H1 (cell line): ENCODE results near the gene ABHD13. TPM values are rescaled to one million over a fixed set of nuclear protein-coding genes. Genes with fewer than 3 reads are reported as not detected.

Source experiments
- CTCF ChIA-PET: fragments of 300-600 bp; sonication (Branson Sonifier 250); formaldehyde crosslinking; loops from one replicate; lab custom pipeline; 2021; ENCODE audit not compliant: partially characterized antibody; lab: Charles Lee
- POLR2A ChIA-PET: fragments of 300-600 bp; sonication (Branson Sonifier 250); formaldehyde crosslinking; loops from one replicate; lab custom pipeline; 2021; ENCODE audit warnings: inconsistent platforms; ENCODE audit not compliant: partially characterized antibody; lab: Charles Lee
- DNase-seq, 2 experiments: peaks; one replicate each; pipeline versions ENCODE4 v3.0.0 to v3.0.0-alpha.2; 2010 to 2022; ENCODE audit warnings: low spot score in 2 of 2, low read depth in 1 of 2, mixed read lengths in 1 of 2
- FAIRE-seq: peaks from 2 replicates; lab custom pipeline; 2011; peaks lifted over from hg19 to GRCh38; lab: Jason Lieb, UNC
- H2AFZ ChIP-seq: 2 replicates; pipeline ENCODE4 v1.8.1; 2012; ENCODE audit warnings: low read length, inconsistent platforms
- H2AK5ac ChIP-seq: 2 replicates; pipeline ENCODE4 v1.6.1; 2013; ENCODE audit warnings: low read depth, low read length
- H2BK120ac ChIP-seq: replicated peaks from 2 replicates; pipeline ENCODE3; 2013; ENCODE audit warnings: low read depth, low read length, inconsistent platforms
- H2BK12ac ChIP-seq: 2 replicates; pipeline ENCODE4 v1.6.1; 2013; ENCODE audit warnings: low read depth, low read length
- H2BK15ac ChIP-seq: 2 replicates; pipeline ENCODE4 v1.6.1; 2013; ENCODE audit warnings: low read length
- H2BK20ac ChIP-seq: 2 replicates; pipeline ENCODE4 v1.6.1; 2013; ENCODE audit warnings: low read length
- H2BK5ac ChIP-seq: 2 replicates; pipeline ENCODE4 v1.6.1; 2013; ENCODE audit warnings: low read depth, low read length
- H3K14ac ChIP-seq: 2 replicates; pipeline ENCODE4 v1.6.1; 2013; ENCODE audit warnings: inconsistent platforms; ENCODE audit not compliant: insufficient read length
- H3K18ac ChIP-seq: 2 replicates; pipeline ENCODE4 v1.6.1; 2013; ENCODE audit warnings: low read length; ENCODE audit errors: extremely low read depth
- H3K23ac ChIP-seq: 2 replicates; pipeline ENCODE4 v1.6.1; 2013; ENCODE audit warnings: inconsistent platforms; ENCODE audit not compliant: insufficient read length
- H3K23me2 ChIP-seq: 2 replicates; pipeline ENCODE4 v1.6.1; 2013; ENCODE audit warnings: low read depth, low read length
- H3K27ac ChIP-seq: 2 replicates; pipeline ENCODE4 v1.6.1; 2011; ENCODE audit warnings: low read depth, low read length, inconsistent platforms
- H3K27me3 ChIP-seq, 4 experiments: replicated peaks in 1 of 4; 1 replicate in 1 of 4; 2 replicates in 3 of 4; pipeline versions ENCODE4 v1.6.1 to v1.8.1; 2011 to 2013; ENCODE audit warnings: low read length in 3 of 4, mild to moderate bottlenecking in 3 of 4, inconsistent platforms in 2 of 4, mixed read lengths in 2 of 4, moderate library complexity in 1 of 4; ENCODE audit not compliant: control insufficient read depth in 3 of 4, insufficient read depth in 3 of 4; ENCODE audit errors: extremely low read depth in 1 of 4
- H3K36me3 ChIP-seq, 4 experiments: 2 replicates each; pipeline versions ENCODE4 v1.6.1 to v1.8.1; 2011 to 2013; ENCODE audit warnings: mild to moderate bottlenecking in 4 of 4, low read length in 3 of 4, moderate library complexity in 2 of 4, control low read depth in 1 of 4, inconsistent platforms in 1 of 4; ENCODE audit not compliant: insufficient read depth in 4 of 4, control insufficient read depth in 2 of 4
- H3K4ac ChIP-seq: replicated peaks from 2 replicates; pipeline ENCODE3; 2013; ENCODE audit warnings: low read length, low read depth, mixed read lengths, inconsistent platforms; ENCODE audit not compliant: insufficient read length
- H3K4me1 ChIP-seq, 4 experiments: replicated peaks in 1 of 4; 1 replicate in 1 of 4; 2 replicates in 3 of 4; pipeline versions ENCODE4 v1.6.1 to v1.8.1; 2011 to 2013; ENCODE audit warnings: low read length in 3 of 4, inconsistent platforms in 2 of 4, mixed read lengths in 1 of 4; ENCODE audit not compliant: insufficient read depth in 4 of 4, control insufficient read depth in 3 of 4
- H3K4me2 ChIP-seq, 2 experiments: 2 replicates each; pipeline versions ENCODE4 v1.6.1 to v1.8.1; 2011 to 2013; ENCODE audit warnings: low read depth in 2 of 2, low read length in 2 of 2, control low read depth in 1 of 2, inconsistent platforms in 1 of 2, mild to moderate bottlenecking in 1 of 2; ENCODE audit not compliant: insufficient read depth in 1 of 2
- H3K4me3 ChIP-seq, 4 experiments: fragments of 200-600, 300-600 bp in 1 of 4; sonication (generic), shearing (Covaris generic), sonication (Bioruptor Twin) in 1 of 4; 2 replicates each; pipeline versions ENCODE4 v1.5.1 to v1.8.1; 2011 to 2016; ENCODE audit warnings: low read length in 4 of 4, low read depth in 3 of 4, control low read depth in 2 of 4, inconsistent platforms in 2 of 4, mild to moderate bottlenecking in 2 of 4, mixed read lengths in 1 of 4, moderate library complexity in 1 of 4; ENCODE audit not compliant: insufficient read depth in 2 of 4; ENCODE audit errors: extremely low read depth in 1 of 4
- H3K56ac ChIP-seq: replicated peaks from 2 replicates; pipeline ENCODE3; 2013; ENCODE audit warnings: low read depth, mild to moderate bottlenecking, mixed read lengths, low read length, inconsistent platforms; ENCODE audit not compliant: insufficient read length
- H3K79me1 ChIP-seq: 2 replicates; pipeline ENCODE4 v1.6.1; 2013; ENCODE audit warnings: low read depth, low read length, control low read depth
- H3K79me2 ChIP-seq, 2 experiments: 2 replicates each; pipeline versions ENCODE4 v1.6.1 to v1.8.1; 2012 to 2013; ENCODE audit warnings: low read length in 2 of 2, mild to moderate bottlenecking in 2 of 2, inconsistent platforms in 1 of 2; ENCODE audit not compliant: insufficient read depth in 2 of 2, control insufficient read depth in 1 of 2
- H3K9ac ChIP-seq, 4 experiments: replicated peaks in 1 of 4; 1 replicate in 1 of 4; 2 replicates in 3 of 4; pipeline versions ENCODE4 v1.6.1 to v1.8.1; 2011 to 2013; ENCODE audit warnings: low read depth in 3 of 4, low read length in 3 of 4, control low read depth in 2 of 4, mild to moderate bottlenecking in 2 of 4, moderate library complexity in 2 of 4, inconsistent platforms in 1 of 4; ENCODE audit errors: extremely low read depth in 1 of 4
- H3K9me3 ChIP-seq, 2 experiments: 2 replicates each; pipeline versions ENCODE4 v1.6.1 to v1.8.1; 2012 to 2013; ENCODE audit warnings: mild to moderate bottlenecking in 2 of 2, moderate library complexity in 2 of 2, control low read depth in 1 of 2, inconsistent platforms in 1 of 2, low read depth in 1 of 2, low read length in 1 of 2, mixed read lengths in 1 of 2; ENCODE audit not compliant: insufficient read depth in 2 of 2
- H4K20me1 ChIP-seq, 2 experiments: replicated peaks in 1 of 2; 2 replicates each; pipeline versions ENCODE3 to v1.8.1; 2011 to 2013; ENCODE audit warnings: inconsistent platforms in 2 of 2, low read length in 2 of 2, mild to moderate bottlenecking in 1 of 2; ENCODE audit not compliant: insufficient read depth in 2 of 2, control insufficient read depth in 1 of 2
- H4K5ac ChIP-seq: 2 replicates; pipeline ENCODE4 v1.6.1; 2013; ENCODE audit warnings: low read length, low read depth, mixed read lengths, inconsistent platforms; ENCODE audit not compliant: insufficient read length
- H4K8ac ChIP-seq: 2 replicates; pipeline ENCODE4 v1.8.0; 2013; ENCODE audit warnings: mild to moderate bottlenecking, moderate library complexity, low read length, inconsistent platforms; ENCODE audit not compliant: insufficient read depth; ENCODE audit errors: extremely low read depth
- H4K91ac ChIP-seq: replicated peaks from 2 replicates; pipeline ENCODE3; 2013; ENCODE audit warnings: low read length, mixed read lengths, inconsistent platforms; ENCODE audit not compliant: insufficient read length
- BACH1 ChIP-seq: IDR thresholded peaks from 2 replicates; pipeline ENCODE4 v1.6.1; 2012; ENCODE audit warnings: low read length, improper control_type of control experiment
- BRCA1 ChIP-seq: IDR thresholded peaks from 2 replicates; pipeline ENCODE4 v1.6.1; 2012; ENCODE audit warnings: low read depth, low read length, improper control_type of control experiment
- CBX8 ChIP-seq: fragments of 300-800, 300-1000 bp; sonication (generic); IDR thresholded peaks from 2 replicates; pipeline ENCODE4 v1.7.1; 2016; ENCODE audit warnings: low read depth, low read length, borderline replicate concordance
- CREB1 ChIP-seq: IDR thresholded peaks from 2 replicates; pipeline ENCODE4 v1.6.1; 2012; ENCODE audit warnings: inconsistent platforms
- EGR1 ChIP-seq: IDR thresholded peaks from 2 replicates; pipeline ENCODE4 v1.6.1; 2011; ENCODE audit warnings: low read depth, low read length, borderline replicate concordance
- GTF2F1 ChIP-seq: IDR thresholded peaks from 2 replicates; pipeline ENCODE4 v1.6.1; 2012; ENCODE audit warnings: low read depth, low read length, improper control_type of control experiment, borderline replicate concordance
- KDM1A ChIP-seq: fragments of 200-600, 300-600 bp; sonication (generic); IDR thresholded peaks from 2 replicates; pipeline ENCODE4 v1.7.1; 2016; ENCODE audit warnings: mild to moderate bottlenecking, low read length, borderline replicate concordance
- KDM4A ChIP-seq: IDR thresholded peaks from one replicate; pipeline ENCODE4 v1.7.1; 2012; ENCODE audit warnings: low read depth, mild to moderate bottlenecking, moderate library complexity, low read length, inconsistent platforms; ENCODE audit not compliant: severe bottlenecking
- POLR2A ChIP-seq, 2 experiments: IDR thresholded peaks; 1 replicate in 1 of 2; 2 replicates in 1 of 2; pipeline ENCODE4 v1.6.1; 2011; ENCODE audit warnings: low read depth in 2 of 2, low read length in 2 of 2, mild to moderate bottlenecking in 2 of 2; ENCODE audit errors: control extremely low read depth in 1 of 2
- TAF7 ChIP-seq: optimal IDR thresholded peaks from 2 replicates; pipeline ENCODE3; 2011; ENCODE audit warnings: low read depth, mild to moderate bottlenecking, inconsistent platforms, low read length, moderate library complexity, borderline replicate concordance
- TCF12 ChIP-seq: IDR thresholded peaks from 2 replicates; pipeline ENCODE4 v1.6.1; 2011; ENCODE audit warnings: low read depth, mild to moderate bottlenecking, low read length
- ZNF274 ChIP-seq: IDR thresholded peaks from 2 replicates; pipeline ENCODE4 v1.7.0; 2012; ENCODE audit warnings: low read length, borderline replicate concordance; ENCODE audit errors: extremely low read depth
- WGBS, 2 experiments: shearing (Covaris generic) in 1 of 2; methylation state at CpG; one replicate each; pipeline versions ENCODE4 v1.1.6 to v1.1.7; 2013 to 2015; ENCODE audit warnings: low lambda C conversion rate in 2 of 2, mixed read lengths in 2 of 2, inconsistent platforms in 1 of 2, low coverage in 1 of 2, missing lambda C conversion rate in 1 of 2; ENCODE audit not compliant: insufficient replicate concordance in 2 of 2, insufficient coverage in 1 of 2, insufficient read length in 1 of 2; ENCODE audit errors: extremely low coverage in 1 of 2, missing lambda C conversion rate in 1 of 2; 5-methylcytosine and 5-hydroxymethylcytosine counted together
- polyA plus RNA-seq, 7 experiments: library from polyadenylated mRNA; depleted of rRNA in 3 of 7; stranded (reverse) in 5 of 7; unstranded in 2 of 7; fragments of >200 nt in 5 of 7; fragments of 200-250 nt in 2 of 7; gene quantifications; 1 replicate in 5 of 7; 2 replicates in 1 of 7; 4 replicates in 1 of 7; pipeline versions ENCODE4 v1.2.1 to v1.2.3, GENCODE V29; 2011 to 2013; ENCODE audit warnings: missing spikeins in 2 of 7, mixed read lengths in 2 of 7
- total RNA-seq: library from RNA; stranded (reverse); fragmentation: NEBNext Ultra II Directional; extraction: Animal tissue kit (Norgen Biotek cat#: 25700); gene quantifications from 2 replicates; pipeline ENCODE4 v1.2.1, GENCODE V29; 2021
- TF ChIP-seq, protein P1 (sequence below): IDR thresholded peaks from 2 replicates; pipeline ENCODE4 v1.6.1; 2011; ENCODE audit warnings: low read depth, mild to moderate bottlenecking, low read length; ENCODE audit not compliant: insufficient read depth
- TF ChIP-seq, protein P2 (sequence below): IDR thresholded peaks from 2 replicates; pipeline ENCODE4 v1.6.1; 2012; ENCODE audit warnings: inconsistent platforms

The ABHD13 gene
- total and polyA plus RNA-seq, 2 of the 8 experiments (the other 6 are each of a cell fraction or from before 2014, with no cell fraction given): 3.5 to 6.6 TPM

DNA sequence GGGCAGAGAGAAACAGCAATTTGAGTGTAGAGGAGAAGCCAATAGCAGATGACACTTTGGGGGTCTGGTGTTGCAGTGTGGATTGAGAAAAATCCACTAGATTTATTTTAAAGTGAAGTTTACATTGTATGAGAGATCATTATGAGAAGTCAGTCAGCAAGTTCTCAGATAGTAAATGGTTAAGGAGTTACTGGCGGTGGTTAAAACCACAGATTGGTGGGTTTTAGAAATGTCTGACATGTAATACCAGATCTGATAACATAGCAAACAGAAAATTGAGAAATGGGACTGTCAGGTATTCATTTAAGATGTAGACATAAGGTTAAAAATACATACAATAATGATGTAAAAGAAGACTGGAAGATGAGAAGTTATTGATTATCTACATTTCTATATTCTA lies 7.2 kb downstream of the ABHD13 start:
- no peak overlapping the region for H2AFZ ChIP-seq
- no peak overlapping the region for H3K4ac ChIP-seq
- no peak overlapping the region for H4K5ac ChIP-seq
- peaks cover 0 to 6% (median 0%) of the 10 kb centered on the region in 4 experiments; a peak in 3 of 8 replicates for H3K36me3 ChIP-seq
- H3K9me3 ChIP-seq: no peaks in the 10 kb centered on the region
- no peak overlapping the region for H4K8ac ChIP-seq
- no peak overlapping the region for H3K27ac ChIP-seq
- H3K23ac ChIP-seq: no peak overlapping the region
- H3K14ac ChIP-seq: no peak overlapping the region
- FAIRE-seq: no peak
- WGBS, 2 experiments: 95% methylated on average over 1 of the region's 1 CpG; no CpG with 5 or more reads in 1 of the 2 experiments
- no peak overlapping the region for H2BK120ac ChIP-seq
- POLR2A ChIA-PET: no interaction called here
- H3K4me2 ChIP-seq: no peak overlapping the region
- no peak overlapping the region for H2BK20ac ChIP-seq
- no peak overlapping the region for H3K4me3 ChIP-seq
- no peak overlapping the region for H4K91ac ChIP-seq
- H3K9ac ChIP-seq: no peak overlapping the region
- no peak overlapping the region for H3K56ac ChIP-seq
- H4K20me1 ChIP-seq: peaks cover 2 to 4% of the 10 kb centered on the region in 2 experiments
- peaks cover 3 to 63% of the 10 kb centered on the region in 2 experiments; a peak in 3 of 4 replicates for H3K79me2 ChIP-seq
- no peaks in the 10 kb centered on the region for H3K23me2 ChIP-seq
- H2BK5ac ChIP-seq: no peak overlapping the region
- H2BK15ac ChIP-seq: no peak overlapping the region
- no peak overlapping the region for H2BK12ac ChIP-seq
- no peak overlapping the region for H2AK5ac ChIP-seq
- no peak overlapping the region for H3K18ac ChIP-seq
- H3K4me1 ChIP-seq: no peaks in the 10 kb centered on the region
- H3K27me3 ChIP-seq: no peaks in the 10 kb centered on the region
- CTCF ChIA-PET: interaction anchor here (1.1 kb wide), 1 partner anchor 827 kb away, joined by 3 read pairs; no protein-coding TSS in a partner anchor
- no peaks in the 10 kb centered on the region; the same call in 1 of the 2 replicates for H3K79me1 ChIP-seq
- no peak for DNase-seq
- TF ChIP-seq ZNF274: no peak
- no peak for TF ChIP-seq POLR2A (IDR thresholded peaks at IDR 0.05; ENCODE audit: control extremely low read depth in 1 of 2, low read depth in 2 of 2, low read length in 2 of 2)
- no peak for TF ChIP-seq TCF12
- no peak for TF ChIP-seq BRCA1
- TF ChIP-seq, protein P1, sequence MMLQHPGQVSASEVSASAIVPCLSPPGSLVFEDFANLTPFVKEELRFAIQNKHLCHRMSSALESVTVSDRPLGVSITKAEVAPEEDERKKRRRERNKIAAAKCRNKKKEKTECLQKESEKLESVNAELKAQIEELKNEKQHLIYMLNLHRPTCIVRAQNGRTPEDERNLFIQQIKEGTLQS: no peak
- no peak for TF ChIP-seq TAF7
- TF ChIP-seq, protein P2, sequence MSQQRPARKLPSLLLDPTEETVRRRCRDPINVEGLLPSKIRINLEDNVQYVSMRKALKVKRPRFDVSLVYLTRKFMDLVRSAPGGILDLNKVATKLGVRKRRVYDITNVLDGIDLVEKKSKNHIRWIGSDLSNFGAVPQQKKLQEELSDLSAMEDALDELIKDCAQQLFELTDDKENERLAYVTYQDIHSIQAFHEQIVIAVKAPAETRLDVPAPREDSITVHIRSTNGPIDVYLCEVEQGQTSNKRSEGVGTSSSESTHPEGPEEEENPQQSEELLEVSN: no peak
- no peak for TF ChIP-seq GTF2F1
- no peak for TF ChIP-seq KDM1A
- TF ChIP-seq CREB1: no peak
- no peak for TF ChIP-seq CBX8
- TF ChIP-seq KDM4A: no peak
- no peak for TF ChIP-seq EGR1
- TF ChIP-seq BACH1: no peak
